PC-9 (cell line): ENCODE data around the gene VKORC1. TPM values are rescaled to one million over a fixed set of nuclear protein-coding genes. Genes with fewer than 3 reads are reported as not detected.

Source experiments
- BruUV-seq: library from RNA; stranded (reverse); fragments of 400-500 nt; replicated peaks from 2 replicates; lab custom pipeline; 2021; lab: Mats Ljungman, UMichigan
- CTCF ChIA-PET: fragments of 300-600 bp; sonication (Branson Sonifier 250); formaldehyde crosslinking; loops from one replicate; lab custom pipeline; 2022; ENCODE audit warnings: antibody characterized with exemption; lab: Charles Lee
- POLR2A ChIA-PET: fragments of 300-600 bp; sonication (Branson Sonifier 250); formaldehyde crosslinking; loops from one replicate; lab custom pipeline; 2022; ENCODE audit warnings: antibody characterized with exemption; ENCODE audit not compliant: unreplicated experiment; lab: Charles Lee
- DNase-seq, 2 experiments: peaks; one replicate each; pipeline versions ENCODE4 v3.0.0 to v3.0.0-alpha.2; 2015 to 2022; ENCODE audit warnings: mixed read lengths in 1 of 2
- H2AFZ ChIP-seq: fragments of 200-600 bp; sonication (generic); 2 replicates; pipeline ENCODE4 v1.8.1; 2017; ENCODE audit warnings: antibody characterized with exemption
- H3F3A ChIP-seq: fragments of 200-600 bp; sonication (generic); 2 replicates; pipeline ENCODE4 v1.8.1; 2017; ENCODE audit warnings: antibody characterized with exemption, mild to moderate bottlenecking, low read depth; ENCODE audit not compliant: insufficient read depth
- H3K27ac ChIP-seq: fragments of 200-600 bp; sonication (generic); 2 replicates; pipeline ENCODE4 v1.6.1; 2016; ENCODE audit warnings: mixed run types
- H3K27me3 ChIP-seq: fragments of 200-600 bp; sonication (generic); 2 replicates; pipeline ENCODE4 v1.6.1; 2016; ENCODE audit warnings: low read depth, mixed run types; ENCODE audit not compliant: insufficient read depth
- H3K36me3 ChIP-seq: fragments of 200-600 bp; sonication (generic); 2 replicates; pipeline ENCODE4 v1.6.1; 2016; ENCODE audit warnings: low read depth, mixed run types
- H3K4me1 ChIP-seq: fragments of 200-600 bp; sonication (generic); replicated peaks from 2 replicates; pipeline ENCODE4 v1.6.1; 2016; ENCODE audit warnings: mixed run types; ENCODE audit not compliant: insufficient read depth
- H3K4me2 ChIP-seq: fragments of 200-600 bp; sonication (generic); 2 replicates; pipeline ENCODE4 v1.6.1; 2017; ENCODE audit warnings: mixed run types
- H3K4me3 ChIP-seq: fragments of 200-600 bp; sonication (generic); 2 replicates; pipeline ENCODE4 v1.6.1; 2016; ENCODE audit warnings: mixed run types
- H3K79me2 ChIP-seq: fragments of 200-600 bp; sonication (generic); 2 replicates; pipeline ENCODE4 v1.6.1; 2017; ENCODE audit warnings: low read depth, mixed run types
- H3K9me2 ChIP-seq: fragments of 200-600 bp; sonication (generic); 2 replicates; pipeline ENCODE4 v1.8.1; 2017; ENCODE audit warnings: mild to moderate bottlenecking; ENCODE audit not compliant: insufficient read depth
- H3K9me3 ChIP-seq: fragments of 200-600 bp; sonication (generic); 2 replicates; pipeline ENCODE4 v1.8.1; 2016; ENCODE audit warnings: low read depth; ENCODE audit not compliant: insufficient read depth
- H4K20me1 ChIP-seq: fragments of 200-600 bp; sonication (generic); 2 replicates; pipeline ENCODE4 v1.8.1; 2017; ENCODE audit not compliant: insufficient read depth
- CTCF ChIP-seq: fragments of 200-600 bp; sonication (generic); conservative IDR thresholded peaks from 2 replicates; pipeline ENCODE4 v1.6.1; 2017; ENCODE audit warnings: mixed run types, antibody characterized with exemption, mild to moderate bottlenecking, moderate library complexity
- EZH2 ChIP-seq: fragments of 200-600 bp; sonication (generic); IDR thresholded peaks from 2 replicates; pipeline ENCODE4 v1.8.0; 2017; ENCODE audit warnings: antibody characterized with exemption, low read depth
- intact Hi-C: fragments of 100-400 bp; cut with micrococcal nuclease; formaldehyde crosslinking; loops from one replicate; pipeline ENCODE4 v1.10.0; 2022; ENCODE audit not compliant: unreplicated experiment
- total RNA-seq: library from RNA; stranded (reverse); gene quantifications from 2 replicates; pipeline ENCODE4 v1.2.3, GENCODE V29; 2021

Gene VKORC1
- total RNA-seq, 1 experiment from 2014 or later: 46.0 TPM

GRCh38 chr16:31143011-31143693 is 48.6 kb upstream of the VKORC1 start:
- Histone ChIP-seq H3K4me3 (peak overlapping the region; percentile 52; the same call in 1 of the 2 replicates), H3K4me1 (peaks cover 31% of the 10 kb centered on the region), H3F3A (peaks cover 38% of the 10 kb centered on the region), H2AFZ (peak overlapping the region; percentile 71; the same call in 1 of the 2 replicates), H4K20me1 (no peaks in the 10 kb centered on the region), H3K4me2 (peak overlapping the region; percentile 78), H3K36me3 (no peaks in the 10 kb centered on the region), H3K9me2 (no peaks in the 10 kb centered on the region), H3K79me2 (no peaks in the 10 kb centered on the region), H3K27ac (no peak overlapping the region), H3K9me3 (no peaks in the 10 kb centered on the region), H3K27me3 (no peaks in the 10 kb centered on the region)
- DNase-seq: no peak
- TF ChIP-seq EZH2 (no peak), CTCF (no peak)
- ChIA-PET POLR2A (interaction anchor here (0.6 to 1.9 kb wide), 5 partner anchors 25 to 313 kb away, joined by 3 to 108 read pairs (median 8); partner anchors contain the start of genes HSD3B7 and KAT8), CTCF (interaction anchor here (0.8 to 1.9 kb wide), 9 partner anchors 12 to 159 kb away, joined by 3 to 49 read pairs (median 16); partner anchors contain the start of genes HSD3B7, KAT8, ZNF646 and ZNF668)
- intact Hi-C loops: loop anchor here (2.0 to 5.0 kb wide), 2 partner anchors 36 to 726 kb away; partner anchors contain the start of gene BCKDK
- BruUV-seq: no TSS peak

- TF ChIP-seq CTCF: peak; percentile 93
- TF ChIP-seq EZH2: no peak
- BruUV-seq: no TSS peak
- intact Hi-C loops: loop anchor here (1.0 to 5.0 kb wide), 7 partner anchors 25 to 726 kb away; partner anchors contain the start of genes BCKDK, HSD3B7, KAT8 and STX4
Measured at GRCh38 chr16:31142109-31143010, 47.8 kb upstream of the VKORC1 start.

More at GRCh38 chr16:31142109-31143010, 47.8 kb upstream of the VKORC1 start:
- CTCF ChIA-PET: interaction anchor here (0.5 to 1.9 kb wide), 25 partner anchors 8 to 318 kb away, joined by 3 to 49 read pairs (median 4); partner anchors contain the start of genes FUS, HSD3B7, ITGAX and KAT8
- H3K4me3 ChIP-seq: peak overlapping the region; percentile 52
- H3K4me2 ChIP-seq: peak overlapping the region; percentile 78
- peaks cover 40% of the 10 kb centered on the region for H3F3A ChIP-seq
- H3K36me3 ChIP-seq: no peaks in the 10 kb centered on the region
- H2AFZ ChIP-seq: peak overlapping the region; percentile 71
- H3K79me2 ChIP-seq: no peaks in the 10 kb centered on the region
- peak overlapping the region; percentile 69 for H3K27ac ChIP-seq
- POLR2A ChIA-PET: interaction anchor here (0.5 to 1.9 kb wide), 21 partner anchors 8 to 484 kb away, joined by 3 to 108 read pairs (median 6); partner anchors contain the start of genes CTF1, FBRS, FUS and HSD3B7
- no peaks in the 10 kb centered on the region for H3K27me3 ChIP-seq
- no peaks in the 10 kb centered on the region for H3K9me3 ChIP-seq
- H3K9me2 ChIP-seq: no peaks in the 10 kb centered on the region
- DNase-seq: peak; percentile 95 to 100
- peaks cover 39% of the 10 kb centered on the region for H3K4me1 ChIP-seq
- H4K20me1 ChIP-seq: no peaks in the 10 kb centered on the region
